Measurements from ENCODE around the gene AIG1.

Gene AIG1

DNA sequence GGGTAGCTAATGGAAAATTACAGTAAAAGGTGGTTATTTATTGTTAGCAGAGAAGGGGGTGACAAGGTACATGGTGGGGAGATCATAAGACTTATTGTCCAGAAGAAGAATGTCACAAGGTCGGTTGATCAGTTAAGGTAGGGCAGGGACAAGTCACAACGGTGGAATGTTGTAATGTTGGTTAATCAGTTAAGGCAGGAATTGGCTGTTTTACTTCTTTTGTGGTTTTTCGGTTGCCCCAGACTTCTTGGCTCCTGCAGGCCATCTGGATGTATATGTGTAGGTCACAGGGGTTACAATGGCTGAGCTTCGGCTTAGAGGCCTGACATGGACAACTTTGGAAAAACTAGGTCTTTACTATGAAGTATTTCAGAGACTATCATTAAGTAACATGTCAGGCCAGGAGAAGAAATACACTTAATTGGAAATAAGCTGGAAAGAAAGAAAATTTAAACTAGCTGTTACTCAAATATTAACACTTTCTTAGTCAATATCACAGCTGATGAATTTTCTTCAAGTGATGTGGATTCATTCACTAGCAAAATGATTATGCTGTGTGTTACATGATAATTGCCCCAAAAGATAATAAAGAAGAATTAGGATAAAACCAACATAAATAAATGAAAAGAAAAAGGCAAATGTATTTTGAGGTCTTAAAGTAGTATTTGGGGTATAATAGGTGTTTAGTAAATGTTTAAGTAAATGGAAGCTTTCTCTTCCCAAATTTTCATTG is 4.4 kb downstream of the AIG1 start:
- Histone ChIP-seq H3K27me3 (ENCODE audit: control insufficient read depth, insufficient read depth, low read length) (no peaks in the 10 kb centered on the region), H3K27ac (no peak overlapping the region), H3K79me2 (peaks cover 11% of the 10 kb centered on the region), H2AFZ (no peak overlapping the region), H3K9ac (no peak overlapping the region), H3K4me3 (ENCODE audit: low read depth, low read length) (no peak overlapping the region), H3K36me3 (ENCODE audit: control insufficient read depth, insufficient read depth, low read length) (no peaks in the 10 kb centered on the region), H3K4me1 (peaks cover 6% of the 10 kb centered on the region), H3K4me2 (ENCODE audit: low read length) (no peak overlapping the region), H3K9me3 (ENCODE audit: control insufficient read depth, low read length) (no peaks in the 10 kb centered on the region)
- TF ChIP-seq, protein P1, sequence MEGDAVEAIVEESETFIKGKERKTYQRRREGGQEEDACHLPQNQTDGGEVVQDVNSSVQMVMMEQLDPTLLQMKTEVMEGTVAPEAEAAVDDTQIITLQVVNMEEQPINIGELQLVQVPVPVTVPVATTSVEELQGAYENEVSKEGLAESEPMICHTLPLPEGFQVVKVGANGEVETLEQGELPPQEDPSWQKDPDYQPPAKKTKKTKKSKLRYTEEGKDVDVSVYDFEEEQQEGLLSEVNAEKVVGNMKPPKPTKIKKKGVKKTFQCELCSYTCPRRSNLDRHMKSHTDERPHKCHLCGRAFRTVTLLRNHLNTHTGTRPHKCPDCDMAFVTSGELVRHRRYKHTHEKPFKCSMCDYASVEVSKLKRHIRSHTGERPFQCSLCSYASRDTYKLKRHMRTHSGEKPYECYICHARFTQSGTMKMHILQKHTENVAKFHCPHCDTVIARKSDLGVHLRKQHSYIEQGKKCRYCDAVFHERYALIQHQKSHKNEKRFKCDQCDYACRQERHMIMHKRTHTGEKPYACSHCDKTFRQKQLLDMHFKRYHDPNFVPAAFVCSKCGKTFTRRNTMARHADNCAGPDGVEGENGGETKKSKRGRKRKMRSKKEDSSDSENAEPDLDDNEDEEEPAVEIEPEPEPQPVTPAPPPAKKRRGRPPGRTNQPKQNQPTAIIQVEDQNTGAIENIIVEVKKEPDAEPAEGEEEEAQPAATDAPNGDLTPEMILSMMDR (IDR thresholded peaks at IDR 0.05) = no peak

DNA sequence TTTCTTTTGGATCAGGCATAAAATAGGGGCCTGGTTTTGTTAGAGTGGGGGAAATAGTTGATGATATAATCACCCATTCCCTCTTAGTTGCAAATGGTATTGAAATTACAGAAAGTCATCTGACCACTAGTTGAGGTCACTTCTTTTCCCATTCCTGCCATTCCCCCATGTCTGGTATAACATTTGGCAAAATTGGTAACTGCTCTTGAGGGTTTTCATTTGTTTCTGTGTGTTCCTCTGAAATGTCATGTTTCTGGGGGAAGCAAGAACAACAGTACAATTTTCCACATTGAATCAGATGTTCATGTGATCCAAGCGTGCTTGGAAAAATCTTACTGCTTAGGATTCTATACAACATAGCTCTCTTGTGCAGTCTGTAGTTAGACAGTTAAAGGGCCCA is 7.3 kb downstream of the AIG1 start:
- no peaks in the 10 kb centered on the region for H3K36me3 ChIP-seq (ENCODE audit: control insufficient read depth, insufficient read depth, low read length)
- H3K27me3 ChIP-seq (ENCODE audit: control insufficient read depth, insufficient read depth, low read length) = no peaks in the 10 kb centered on the region

DNA sequence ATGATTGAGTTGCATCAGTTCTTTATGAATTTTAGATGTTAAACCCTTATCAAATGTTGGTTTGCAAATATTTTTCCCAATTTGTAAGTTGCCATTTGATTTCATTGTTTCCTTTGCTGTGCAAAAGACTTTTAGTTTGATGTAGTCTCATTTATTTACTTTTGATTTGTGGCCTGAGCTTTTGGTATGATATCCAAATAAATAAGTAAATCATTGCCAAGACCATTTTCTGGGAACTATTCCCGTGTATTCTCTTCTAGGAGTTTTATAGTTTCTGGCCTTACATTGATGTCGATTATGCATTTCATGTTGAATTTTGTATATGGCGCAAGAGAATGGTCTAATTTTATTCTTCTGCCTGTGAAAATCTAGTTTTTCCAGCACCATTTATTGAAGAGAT is 13.4 kb downstream of the AIG1 start:
- Histone ChIP-seq H3K27me3 (ENCODE audit: control insufficient read depth, insufficient read depth, low read length) (no peaks in the 10 kb centered on the region), H3K4me3 (ENCODE audit: low read depth, low read length) (no peak overlapping the region), H3K27ac (no peak overlapping the region), H3K79me2 (peaks cover 41% of the 10 kb centered on the region), H3K4me2 (ENCODE audit: low read length) (no peak overlapping the region), H3K36me3 (ENCODE audit: control insufficient read depth, insufficient read depth, low read length) (no peaks in the 10 kb centered on the region), H3K9me3 (ENCODE audit: control insufficient read depth, low read length) (no peaks in the 10 kb centered on the region), H2AFZ (no peak overlapping the region), H3K9ac (no peak overlapping the region), H3K4me1 (no peaks in the 10 kb centered on the region)
- TF ChIP-seq, protein P1 (IDR thresholded peaks at IDR 0.05) = no peak

More for the DNA sequence above, 7.3 kb downstream of the AIG1 start:
- H3K9ac ChIP-seq = no peak overlapping the region
- H3K79me2 ChIP-seq = peaks cover 26% of the 10 kb centered on the region
- H3K4me1 ChIP-seq = no peaks in the 10 kb centered on the region
- no peak overlapping the region for H3K4me3 ChIP-seq (ENCODE audit: low read depth, low read length)
- no peak overlapping the region for H3K27ac ChIP-seq
- H3K4me2 ChIP-seq (ENCODE audit: low read length) = no peak overlapping the region
- no peaks in the 10 kb centered on the region for H3K9me3 ChIP-seq (ENCODE audit: control insufficient read depth, low read length)
- TF ChIP-seq, protein P1 (IDR thresholded peaks at IDR 0.05) = no peak
- H2AFZ ChIP-seq = no peak overlapping the region

DNA sequence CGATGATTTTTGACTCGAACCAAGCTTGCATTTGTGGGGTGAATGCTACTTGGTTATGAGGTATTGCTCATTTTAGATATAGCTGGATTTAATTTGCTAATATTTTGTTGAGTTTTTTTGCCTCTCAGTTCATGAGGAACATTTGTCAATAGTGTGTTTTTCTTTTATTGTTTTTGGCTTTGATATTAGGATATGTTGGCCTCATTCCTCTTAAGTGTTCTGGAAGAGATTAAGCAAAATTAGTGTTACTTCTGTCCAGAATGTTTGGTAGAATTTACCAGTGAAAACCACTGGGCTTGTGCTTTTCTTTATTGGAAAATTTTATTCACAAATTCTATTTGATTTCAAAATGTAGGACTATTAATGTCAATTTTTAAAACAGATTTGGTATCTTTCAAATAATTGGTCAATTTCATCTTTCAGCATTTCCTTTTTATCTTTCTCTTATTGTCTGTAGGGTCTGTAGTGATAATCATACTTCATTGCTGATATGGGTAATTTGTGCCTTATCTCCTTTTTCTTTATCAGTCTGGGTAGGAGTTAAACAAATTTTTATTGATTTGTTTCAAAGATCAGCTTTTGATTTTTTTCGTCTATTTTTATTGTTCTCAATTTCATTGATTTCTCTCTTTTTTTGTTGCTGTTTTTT is 14.1 kb downstream of the AIG1 start:
- Histone ChIP-seq H3K4me1 (no peaks in the 10 kb centered on the region), H3K36me3 (ENCODE audit: control insufficient read depth, insufficient read depth, low read length) (no peaks in the 10 kb centered on the region), H3K27me3 (ENCODE audit: control insufficient read depth, insufficient read depth, low read length) (no peaks in the 10 kb centered on the region), H2AFZ (no peak overlapping the region), H3K9me3 (ENCODE audit: control insufficient read depth, low read length) (no peaks in the 10 kb centered on the region), H3K9ac (no peak overlapping the region), H3K79me2 (peaks cover 38% of the 10 kb centered on the region), H3K4me3 (ENCODE audit: low read depth, low read length) (no peak overlapping the region), H3K4me2 (ENCODE audit: low read length) (no peak overlapping the region), H3K27ac (no peak overlapping the region)
- TF ChIP-seq, protein P1 (IDR thresholded peaks at IDR 0.05) = no peak

All from parathyroid adenoma (tissue), 2 donors.